GM19324 (cell line): ENCODE results near the gene BHLHA15.

ENCODE experiments used
- ATAC-seq: cut with Tn5 transposase; IDR thresholded peaks from one replicate; pipeline ENCODE4 v1.9.1; 2021; ENCODE audit warnings: mild to moderate bottlenecking, moderate library complexity; ENCODE audit not compliant: unreplicated experiment, low FRiP score

BHLHA15 gene

DNA sequence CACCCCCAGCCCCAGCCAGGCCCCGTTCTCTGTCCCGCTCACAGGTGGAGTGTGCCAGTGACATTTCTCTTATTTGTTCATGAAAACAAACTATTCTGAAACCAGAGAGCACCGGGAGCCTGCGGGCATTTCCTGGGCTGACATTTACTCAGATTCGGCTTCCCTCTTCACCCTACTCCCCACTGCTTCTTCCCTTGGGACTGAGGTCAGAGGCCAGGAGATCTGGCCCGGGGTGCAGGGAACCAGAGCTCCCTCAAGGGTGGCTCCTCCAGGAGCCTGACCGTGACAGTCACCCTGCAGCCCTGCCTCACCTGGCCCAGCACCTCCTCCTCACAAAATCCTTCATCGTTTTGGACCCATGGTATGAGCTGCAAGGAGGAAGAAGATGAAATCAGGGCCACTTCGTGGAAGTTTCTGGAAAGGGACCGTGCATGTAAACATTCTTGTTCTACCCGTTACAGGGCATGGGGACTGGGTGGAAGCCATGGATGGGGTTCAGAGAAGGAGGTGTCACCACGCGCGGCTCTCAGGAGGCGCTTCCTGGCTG lies 12.2 kb downstream of the BHLHA15 start:
- no peak for ATAC-seq

DNA sequence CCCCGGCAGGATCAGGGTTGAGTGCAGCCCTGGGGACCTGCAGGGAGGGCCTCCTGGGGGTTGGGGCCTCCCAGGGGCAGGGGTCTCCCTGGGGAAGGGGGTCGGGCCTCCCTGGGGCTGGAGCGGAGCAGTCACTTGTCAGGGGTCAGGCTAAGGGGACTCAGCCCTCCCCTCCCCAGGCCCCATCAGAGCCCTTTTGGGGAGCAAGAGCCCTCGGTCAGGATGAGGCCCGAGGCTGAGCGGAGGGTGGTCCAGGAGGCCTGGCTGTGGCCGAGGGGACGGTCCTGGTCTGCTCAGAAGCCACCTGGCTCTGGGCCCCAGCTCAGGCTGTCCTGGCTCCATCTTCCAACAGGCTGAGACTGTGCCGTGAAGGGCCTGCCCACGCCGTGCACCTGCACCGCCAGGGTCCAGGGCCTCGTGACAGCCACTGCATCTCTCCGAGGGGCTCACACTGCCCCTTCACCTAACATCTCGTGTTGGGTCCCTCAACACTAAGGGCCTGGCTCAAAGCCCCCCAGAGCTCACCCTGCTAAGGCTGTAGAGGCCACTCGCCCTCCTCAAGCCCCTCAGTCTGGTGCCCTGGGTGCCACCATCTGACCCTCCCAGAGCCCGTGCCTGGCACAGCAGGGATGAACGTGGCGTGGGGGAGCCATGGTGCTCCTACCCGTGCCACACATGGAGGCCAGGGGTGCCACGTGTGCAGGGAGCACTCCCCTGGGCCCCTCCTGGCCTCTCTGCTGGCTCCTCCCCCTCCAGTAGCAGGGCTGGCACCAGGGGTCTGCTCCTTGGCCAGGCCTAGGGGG lies 12.9 kb downstream of the BHLHA15 start:
- ATAC-seq: no peak

GRCh38 chr7:98224701-98225181 lies 13.5 kb downstream of the BHLHA15 start:
- no peak for ATAC-seq

- ATAC-seq: no peak
Measured at GRCh38 chr7:98225913-98226614, 14.8 kb downstream of the BHLHA15 start.

GRCh38 chr7:98227939-98228338 lies 16.7 kb downstream of the BHLHA15 start:
- no peak for ATAC-seq

GRCh38 chr7:98228801-98229200 lies 17.6 kb downstream of the BHLHA15 start:
- ATAC-seq: no peak

DNA sequence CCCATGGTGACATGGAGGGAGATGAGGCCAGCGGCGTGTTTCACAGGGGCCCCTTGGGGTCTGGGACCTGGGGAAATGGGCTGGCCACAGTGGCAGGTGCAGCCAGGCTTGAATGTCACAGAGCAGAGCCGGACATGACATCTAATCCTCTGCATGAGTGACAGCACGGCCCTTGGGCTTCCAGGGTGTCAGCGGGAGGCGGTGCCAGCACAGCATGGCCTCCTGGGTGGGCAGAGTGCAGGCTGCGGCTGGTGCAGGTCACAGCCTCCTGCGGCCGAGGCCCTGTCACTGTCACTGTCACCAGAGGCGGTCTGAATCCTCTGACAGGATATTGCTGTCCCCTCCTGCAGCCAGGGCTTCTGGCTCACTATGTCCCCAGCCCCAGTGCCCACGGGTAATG lies 18.2 kb downstream of the BHLHA15 start:
- no peak for ATAC-seq

DNA sequence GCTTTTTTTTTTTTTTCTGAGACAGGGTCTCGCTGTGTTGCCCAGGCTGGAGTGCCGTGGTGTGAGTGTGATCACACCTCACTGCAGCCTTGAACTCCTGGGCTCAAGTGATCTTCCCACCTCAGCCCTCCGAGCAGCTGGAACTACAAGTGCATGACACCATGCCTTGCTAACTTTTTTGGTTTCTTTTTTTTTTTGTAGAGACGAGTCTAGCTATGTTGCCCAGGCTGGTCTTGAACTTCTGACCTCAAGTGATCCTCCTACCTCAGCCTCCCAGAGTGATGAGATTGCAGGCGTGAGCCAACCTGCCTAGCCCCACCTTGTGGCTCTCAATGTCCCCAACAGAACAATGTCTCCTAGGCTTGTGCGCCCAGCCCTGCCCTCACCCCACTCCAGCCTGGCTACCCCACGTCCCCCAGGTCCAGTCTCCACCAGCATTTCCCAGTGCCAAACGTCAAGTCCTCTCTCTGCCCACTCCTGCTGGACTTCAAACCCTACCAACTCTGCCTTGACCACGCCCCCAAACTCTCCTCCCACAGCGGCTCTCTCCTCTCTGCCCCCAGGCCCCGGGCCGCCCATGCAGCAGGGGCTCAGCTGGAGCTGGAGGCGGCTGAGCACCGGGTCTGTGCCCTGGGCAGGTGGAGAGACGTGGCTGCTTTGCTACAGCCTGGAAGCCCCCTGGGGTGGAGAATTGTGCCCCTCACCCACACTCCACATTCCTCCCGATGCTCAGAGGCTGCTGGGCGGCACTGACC lies 18.9 kb downstream of the BHLHA15 start:
- ATAC-seq: no peak

DNA sequence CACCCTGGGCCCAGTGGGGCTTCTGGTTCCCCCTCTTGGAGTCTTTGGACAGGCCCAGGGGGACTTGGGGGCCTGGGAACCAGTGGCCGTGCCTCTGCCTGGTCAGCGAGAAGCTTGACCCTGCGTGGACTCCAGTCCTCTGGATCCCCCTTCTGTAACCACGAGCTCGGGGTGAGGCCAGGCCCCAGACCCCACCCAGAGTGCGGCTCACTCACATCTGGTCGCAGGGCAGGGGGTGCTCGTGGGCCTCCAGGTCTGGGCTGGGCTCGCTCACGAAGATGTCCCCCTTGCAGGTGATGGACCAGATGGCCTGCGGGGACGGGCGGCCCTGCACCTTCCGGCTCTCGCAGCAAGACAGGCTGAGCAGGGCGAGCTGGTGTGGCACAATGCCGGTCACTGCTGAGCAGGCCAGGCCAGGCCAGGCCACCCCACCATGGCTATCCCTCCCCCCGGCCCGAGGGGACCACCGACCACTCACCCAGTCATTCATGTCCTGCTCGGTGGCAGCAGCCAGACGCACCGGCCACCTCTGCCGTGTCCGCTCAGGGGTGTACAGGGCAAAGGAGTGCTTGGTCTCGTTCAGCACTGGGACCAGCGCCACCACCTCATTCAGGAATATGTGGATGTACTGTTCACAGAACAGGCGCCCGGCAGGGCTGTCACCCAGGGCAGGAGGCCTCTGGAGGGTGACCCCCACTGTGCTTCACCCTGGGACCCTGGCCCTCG lies 19.7 kb downstream of the BHLHA15 start:
- ATAC-seq: no peak

DNA sequence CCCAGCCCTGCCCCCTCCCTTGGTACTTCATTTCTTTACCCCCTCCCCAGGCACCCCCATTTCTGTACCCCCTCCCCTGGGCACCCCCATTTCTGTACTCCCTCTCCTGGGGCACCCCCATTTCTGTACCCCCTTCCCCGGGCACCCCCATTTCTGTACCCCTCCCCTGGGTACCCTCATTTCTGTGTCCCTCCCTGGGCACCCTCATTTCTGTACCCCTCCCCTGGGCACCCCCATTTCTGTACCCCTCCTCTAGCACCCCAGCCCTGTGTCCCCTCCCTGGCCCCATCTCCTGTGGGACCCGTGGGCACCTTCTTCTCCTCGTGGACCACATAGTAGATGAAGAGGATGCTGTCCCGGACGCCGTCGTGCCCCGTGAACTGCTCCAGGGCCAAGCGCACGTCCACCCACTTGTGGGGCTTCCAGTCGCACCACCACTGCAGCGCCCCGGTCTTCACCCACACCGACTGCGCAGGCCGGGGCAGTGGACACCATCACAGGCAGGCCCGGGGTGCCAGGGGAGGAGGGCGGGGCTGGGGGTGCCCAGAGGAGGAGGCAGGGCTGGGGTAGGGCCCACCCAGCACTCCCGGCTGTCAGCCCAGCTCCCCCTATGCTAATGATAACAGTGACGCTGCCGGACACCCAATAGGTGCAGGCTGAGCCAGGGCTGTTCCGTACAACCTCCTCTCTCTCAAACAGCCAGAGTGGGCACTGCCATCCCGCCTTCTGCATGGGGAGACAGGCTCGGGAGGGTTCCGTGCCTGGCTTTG lies 20.4 kb downstream of the BHLHA15 start:
- no peak for ATAC-seq

DNA sequence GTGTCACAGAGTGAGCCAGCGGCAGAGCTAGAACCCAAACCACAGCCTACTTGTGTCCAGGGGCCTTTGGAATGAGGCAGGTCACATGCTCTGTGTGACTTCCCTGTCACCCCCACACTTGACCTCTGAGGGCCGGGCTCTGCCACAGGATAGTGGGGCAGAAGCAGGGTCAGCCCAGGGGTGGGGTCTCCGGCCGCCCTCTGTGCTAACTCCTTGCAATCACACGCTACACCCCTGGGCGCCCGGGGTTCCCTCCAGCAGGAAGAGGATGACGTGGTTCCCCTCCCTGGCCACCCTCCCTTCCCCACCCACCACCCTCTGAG lies 21.0 kb downstream of the BHLHA15 start:
- ATAC-seq: no peak

- no peak for ATAC-seq
Measured at GRCh38 chr7:98232799-98233198, 21.6 kb downstream of the BHLHA15 start.

GRCh38 chr7:98233219-98234070 lies 22.2 kb downstream of the BHLHA15 start:
- ATAC-seq: no peak

GRCh38 chr7:98234429-98235147 lies 23.3 kb downstream of the BHLHA15 start:
- no peak for ATAC-seq

DNA sequence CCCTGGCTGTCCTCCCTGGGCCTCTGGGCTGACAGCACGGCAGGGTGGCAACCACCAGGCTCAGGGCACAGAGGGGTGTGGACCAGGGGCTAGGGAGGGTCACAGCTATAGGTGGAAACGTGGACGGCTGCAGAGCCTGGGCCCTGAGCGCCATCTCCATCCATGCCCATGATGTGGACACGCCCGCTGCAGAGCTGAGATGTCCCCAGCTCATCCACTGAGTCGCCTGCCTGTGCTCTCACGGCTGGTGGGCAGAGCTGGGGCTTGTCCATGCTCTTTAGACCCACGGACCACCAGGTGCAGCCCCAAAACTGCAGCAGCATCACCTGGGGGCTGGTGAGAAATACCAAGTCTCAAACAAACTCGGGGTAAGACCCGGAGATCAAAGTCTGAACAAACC lies 24.7 kb downstream of the BHLHA15 start:
- no peak for ATAC-seq

DNA sequence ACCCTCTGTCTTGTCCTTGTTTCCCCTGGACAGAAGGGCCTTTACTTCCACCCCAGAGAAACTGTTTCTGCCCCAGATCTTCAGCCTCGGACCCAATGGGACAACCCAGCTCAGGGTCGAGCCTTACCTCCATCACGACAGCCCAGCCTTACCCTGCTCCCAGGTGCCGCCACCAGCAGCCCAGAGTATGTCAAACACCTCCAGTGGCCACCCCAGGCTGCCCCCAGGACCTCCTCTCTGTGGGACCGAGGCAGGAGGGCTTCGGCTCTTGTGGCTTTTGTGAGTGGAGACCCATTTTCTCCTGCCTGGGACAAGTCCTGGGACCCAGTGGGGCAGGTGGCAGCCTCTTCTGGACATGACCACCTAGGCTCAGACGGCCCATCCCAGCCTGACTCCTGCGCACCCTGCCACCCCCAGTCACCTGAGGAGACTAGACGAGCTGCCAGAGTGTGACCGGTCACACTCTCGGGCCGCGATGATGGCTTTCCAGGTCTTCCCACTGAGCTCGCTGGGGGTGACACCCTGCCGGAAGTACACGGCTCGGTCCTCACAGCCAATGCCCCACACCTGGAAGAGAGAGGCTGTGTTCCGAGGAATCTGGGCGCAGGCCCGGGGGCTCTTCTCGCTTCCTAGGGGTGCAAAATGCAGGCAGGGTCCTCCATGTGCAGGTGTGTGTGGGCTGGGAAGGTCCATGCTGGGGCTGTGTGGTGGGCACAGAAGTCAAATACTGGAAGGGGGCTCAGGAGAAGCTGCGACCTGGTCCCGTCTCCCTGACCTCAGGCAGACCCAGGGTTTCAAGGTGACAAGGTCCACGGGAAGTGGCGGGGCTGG lies 25.3 kb downstream of the BHLHA15 start:
- no peak for ATAC-seq

DNA sequence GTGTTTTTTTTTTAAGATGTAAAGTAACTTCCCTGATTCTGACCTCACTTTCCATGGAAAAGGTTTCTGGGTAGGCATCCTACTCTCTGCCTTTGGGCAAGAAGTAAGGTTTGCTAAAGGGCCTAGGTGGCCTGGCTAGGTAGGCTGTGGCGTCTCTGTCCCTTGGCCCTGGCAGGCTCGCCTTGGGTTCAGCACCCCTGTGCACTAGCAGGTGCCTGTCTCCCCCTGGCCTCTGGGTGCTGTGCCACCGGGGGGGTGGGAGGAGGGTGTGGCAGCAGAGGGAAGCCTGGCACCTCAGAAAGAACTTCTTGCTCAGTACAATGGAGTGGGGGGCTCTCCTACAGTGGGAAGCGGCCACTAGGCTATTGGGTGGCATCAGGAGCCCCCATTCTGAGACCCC lies 26.8 kb downstream of the BHLHA15 start:
- no peak for ATAC-seq
